AG09309 (cell line): ENCODE results near the gene SLC29A3.
"Not testable (repeated sequence)": the region's sequence is repeated elsewhere in the genome, so short reads cannot be mapped to it uniquely, and the experiment has no call there.

ENCODE experiments used
- DNase-seq: peaks from one replicate; pipeline ENCODE4 v3.0.0-alpha.2; 2010; ENCODE audit warnings: low read depth
- H3K4me3 ChIP-seq: 2 replicates; pipeline ENCODE4 v1.5.1; 2011; ENCODE audit warnings: mild to moderate bottlenecking, low read depth, low read length, moderate library complexity; ENCODE audit not compliant: control insufficient read depth
- CTCF ChIP-seq: IDR thresholded peaks from 2 replicates; pipeline ENCODE4 v1.5.1; 2011; ENCODE audit warnings: mild to moderate bottlenecking, low read depth, low read length, inconsistent platforms; ENCODE audit not compliant: insufficient read depth, control insufficient read depth; ENCODE audit errors: missing control alignments

The SLC29A3 gene

GRCh38 chr10:71294091-71294561, 24.9 kb upstream of the SLC29A3 start:
- TF ChIP-seq CTCF: no peak
- H3K4me3 ChIP-seq: no peak overlapping the region
- no peak for DNase-seq

- DNase-seq: no peak
- H3K4me3 ChIP-seq: no peak overlapping the region
- no peak for TF ChIP-seq CTCF
Measured at GRCh38 chr10:71294856-71295255, 24.2 kb upstream of the SLC29A3 start.

GRCh38 chr10:71295641-71296040, 23.4 kb upstream of the SLC29A3 start:
- TF ChIP-seq CTCF: no peak
- no peak overlapping the region for H3K4me3 ChIP-seq
- DNase-seq: no peak

GRCh38 chr10:71296086-71296485, 23.0 kb upstream of the SLC29A3 start:
- no peak overlapping the region for H3K4me3 ChIP-seq
- no peak for DNase-seq
- TF ChIP-seq CTCF: no peak

- not testable (repeated sequence) for DNase-seq, H3K4me3 ChIP-seq
Measured at GRCh38 chr10:71296811-71297210, 22.2 kb upstream of the SLC29A3 start.

- no peak for DNase-seq
- TF ChIP-seq CTCF: no peak
- H3K4me3 ChIP-seq: no peak overlapping the region
Measured at GRCh38 chr10:71297343-71297742, 21.7 kb upstream of the SLC29A3 start.

GRCh38 chr10:71299071-71299785, 19.8 kb upstream of the SLC29A3 start:
- DNase-seq: no peak
- no peak for TF ChIP-seq CTCF
- H3K4me3 ChIP-seq: no peak overlapping the region
